DOHH2 (cell line): ENCODE data around the gene BRDT.

Experiments
- CTCF ChIP-seq: fragments of 200-600 bp; sonication (generic); IDR thresholded peaks from one replicate; pipeline ENCODE4 v1.5.1; 2014; ENCODE audit warnings: antibody characterized with exemption, mild to moderate bottlenecking, low read depth, low read length; ENCODE audit not compliant: poor library complexity, severe bottlenecking
- EZH2phosphoT487 ChIP-seq: fragments of 200-600 bp; sonication (generic); IDR thresholded peaks from 2 replicates; pipeline ENCODE4 v1.6.1; 2017; ENCODE audit warnings: borderline replicate concordance, mild to moderate bottlenecking, antibody characterized with exemption, low read length, moderate library complexity, mixed read lengths

- TF ChIP-seq CTCF (no peak), EZH2phosphoT487 (no peak)
These were observed 33.2 kb upstream of the BRDT start for GRCh38 chr1:91916046-91916445.
